HG03135 (cell line): ENCODE results near the gene PLXNA4.

Source experiments
- ATAC-seq: cut with Tn5 transposase; IDR thresholded peaks from one replicate; pipeline ENCODE4 v1.9.1; 2021; ENCODE audit warnings: mild to moderate bottlenecking, moderate library complexity; ENCODE audit not compliant: unreplicated experiment

The PLXNA4 gene

GRCh38 chr7:132134814-132135445 is 441.3 kb downstream of the PLXNA4 start:
- no peak for ATAC-seq

- no peak for ATAC-seq
These were observed 442.8 kb downstream of the PLXNA4 start for GRCh38 chr7:132133501-132133900.

- no peak for ATAC-seq
These were observed 445.1 kb downstream of the PLXNA4 start for GRCh38 chr7:132131196-132131595.

GRCh38 chr7:132130497-132130896 is 445.8 kb downstream of the PLXNA4 start:
- ATAC-seq: no peak

- ATAC-seq: no peak
These were observed 450.2 kb downstream of the PLXNA4 start for GRCh38 chr7:132125872-132126595.

GRCh38 chr7:132125096-132125495 is 451.2 kb downstream of the PLXNA4 start:
- ATAC-seq: no peak

GRCh38 chr7:132124575-132124974 is 451.7 kb downstream of the PLXNA4 start:
- ATAC-seq: no peak

- no peak for ATAC-seq
These were observed 452.5 kb downstream of the PLXNA4 start for GRCh38 chr7:132123773-132124172.

- ATAC-seq: no peak
These were observed 453.4 kb downstream of the PLXNA4 start for GRCh38 chr7:132122901-132123300.

- ATAC-seq: no peak
These were observed 454.3 kb downstream of the PLXNA4 start for GRCh38 chr7:132121987-132122386.

GRCh38 chr7:132118641-132119040 is 457.6 kb downstream of the PLXNA4 start:
- no peak for ATAC-seq

GRCh38 chr7:132117636-132118035 is 458.6 kb downstream of the PLXNA4 start:
- ATAC-seq: no peak

GRCh38 chr7:132117181-132117580 is 459.1 kb downstream of the PLXNA4 start:
- ATAC-seq: no peak

- ATAC-seq: no peak
These were observed 459.9 kb downstream of the PLXNA4 start for GRCh38 chr7:132116369-132116768.

GRCh38 chr7:132115758-132116157 is 460.5 kb downstream of the PLXNA4 start:
- ATAC-seq: no peak

- no peak for ATAC-seq
These were observed 461.2 kb downstream of the PLXNA4 start for GRCh38 chr7:132115028-132115427.

- no peak for ATAC-seq
These were observed 461.9 kb downstream of the PLXNA4 start for GRCh38 chr7:132114411-132114810.

- no peak for ATAC-seq
These were observed 462.5 kb downstream of the PLXNA4 start for GRCh38 chr7:132113536-132114371.

GRCh38 chr7:132112657-132113056 is 463.6 kb downstream of the PLXNA4 start:
- no peak for ATAC-seq

- no peak for ATAC-seq
These were observed 464.2 kb downstream of the PLXNA4 start for GRCh38 chr7:132112106-132112505.

GRCh38 chr7:132110692-132111091 is 465.6 kb downstream of the PLXNA4 start:
- ATAC-seq: no peak

GRCh38 chr7:132109769-132110168 is 466.5 kb downstream of the PLXNA4 start:
- ATAC-seq: no peak
